Measurements from ENCODE around the gene CDC14B. TPM values are rescaled to one million over a fixed set of nuclear protein-coding genes. Genes with fewer than 3 reads are reported as not detected.

Gene CDC14B
- total RNA-seq, 4 donors from 2014 or later: 45.9 to 59.8 (median 47.2) TPM

- TF ChIP-seq CTCF (IDR thresholded peaks at IDR 0.05; ENCODE audit: low read depth): no peak
These were observed 103.8 kb downstream of the CDC14B start for GRCh38 chr9:96515621-96516470.

- no peak for TF ChIP-seq CTCF (IDR thresholded peaks at IDR 0.05; ENCODE audit: low read depth)
These were observed 104.9 kb downstream of the CDC14B start for GRCh38 chr9:96514800-96515158.

- no peak for TF ChIP-seq CTCF (IDR thresholded peaks at IDR 0.05; ENCODE audit: low read depth)
These were observed 105.4 kb downstream of the CDC14B start for GRCh38 chr9:96514108-96514799.

- TF ChIP-seq CTCF (IDR thresholded peaks at IDR 0.05; ENCODE audit: low read depth): no peak
These were observed 106.0 kb downstream of the CDC14B start for GRCh38 chr9:96513622-96514021.

GRCh38 chr9:96512240-96512639, 107.4 kb downstream of the CDC14B start:
- no peak for TF ChIP-seq CTCF (IDR thresholded peaks at IDR 0.05; ENCODE audit: low read depth)

GRCh38 chr9:96510258-96510657, 109.4 kb downstream of the CDC14B start:
- no peak for TF ChIP-seq CTCF (IDR thresholded peaks at IDR 0.05; ENCODE audit: low read depth)

- TF ChIP-seq CTCF (IDR thresholded peaks at IDR 0.05; ENCODE audit: low read depth): no peak
These were observed 109.8 kb downstream of the CDC14B start for GRCh38 chr9:96509848-96510247.
